ENCODE data around the gene MCHR1. TPM values are rescaled to one million over a fixed set of nuclear protein-coding genes. Genes with fewer than 3 reads are reported as not detected.

Gene MCHR1, protein sequence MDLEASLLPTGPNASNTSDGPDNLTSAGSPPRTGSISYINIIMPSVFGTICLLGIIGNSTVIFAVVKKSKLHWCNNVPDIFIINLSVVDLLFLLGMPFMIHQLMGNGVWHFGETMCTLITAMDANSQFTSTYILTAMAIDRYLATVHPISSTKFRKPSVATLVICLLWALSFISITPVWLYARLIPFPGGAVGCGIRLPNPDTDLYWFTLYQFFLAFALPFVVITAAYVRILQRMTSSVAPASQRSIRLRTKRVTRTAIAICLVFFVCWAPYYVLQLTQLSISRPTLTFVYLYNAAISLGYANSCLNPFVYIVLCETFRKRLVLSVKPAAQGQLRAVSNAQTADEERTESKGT
- total RNA-seq: 0.43 TPM
- long read RNA-seq: 0 reads

DNA sequence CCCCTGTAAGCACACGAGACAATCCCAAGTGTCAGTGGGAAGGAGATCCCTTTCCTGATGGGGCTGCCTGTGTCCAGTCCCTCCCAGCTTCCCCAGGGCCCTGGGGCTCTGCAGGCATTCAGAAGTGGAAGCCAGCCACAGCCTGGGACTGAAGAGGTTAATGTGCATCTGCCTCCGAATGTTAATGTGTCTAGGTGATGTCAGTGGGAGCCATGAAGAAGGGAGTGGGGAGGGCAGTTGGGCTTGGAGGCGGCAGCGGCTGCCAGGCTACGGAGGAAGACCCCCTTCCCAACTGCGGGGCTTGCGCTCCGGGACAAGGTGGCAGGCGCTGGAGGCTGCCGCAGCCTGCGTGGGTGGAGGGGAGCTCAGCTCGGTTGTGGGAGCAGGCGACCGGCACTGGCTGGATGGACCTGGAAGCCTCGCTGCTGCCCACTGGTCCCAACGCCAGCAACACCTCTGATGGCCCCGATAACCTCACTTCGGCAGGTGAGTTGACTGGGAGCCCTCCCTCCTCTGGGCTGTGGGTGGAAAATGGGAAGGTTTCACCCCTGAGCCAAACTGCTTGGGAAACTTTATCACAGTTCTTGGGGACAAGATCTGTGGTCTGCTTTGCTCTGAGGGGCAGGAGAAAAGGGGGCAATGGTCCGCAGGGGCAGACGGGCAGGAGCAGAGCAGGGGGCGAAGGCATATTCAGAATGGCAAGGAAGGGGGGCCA is at the start of gene MCHR1:
Gene MCHR1, plus strand, starts transcription at position 236 of the 715 bp plus-strand sequence. Its CDS starts 169 bp downstream, at position 405.
- no peak for DNase-seq (ENCODE audit: low spot score)
- intact Hi-C loops (cut with DNase I): no loop called here

DNA sequence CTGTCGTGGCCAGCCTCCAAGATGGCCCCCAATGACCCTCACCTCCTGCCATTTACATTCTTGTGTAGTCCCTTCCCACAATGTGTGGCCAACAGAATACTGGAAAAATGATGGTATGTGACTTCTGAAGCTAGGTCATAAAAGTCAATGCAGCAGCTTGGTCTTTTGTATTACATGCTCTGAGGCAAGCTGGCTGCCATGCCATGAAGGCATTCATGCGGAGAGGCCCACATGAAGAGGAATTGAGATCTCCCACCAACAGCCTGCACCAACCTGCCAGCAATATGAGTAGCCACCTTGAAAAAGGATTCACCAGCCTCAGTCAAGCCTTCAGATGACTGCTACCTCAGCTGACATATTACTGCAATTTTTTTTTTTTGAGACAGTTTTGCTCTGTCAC is 47.4 kb upstream of the MCHR1 start:
- intact Hi-C loops (cut with DNase I): loop anchor here (10.0 kb wide), 2 partner anchors 137 to 257 kb away; partner anchors contain the start of gene SGSM3
- DNase-seq (ENCODE audit: low spot score): no peak

DNA sequence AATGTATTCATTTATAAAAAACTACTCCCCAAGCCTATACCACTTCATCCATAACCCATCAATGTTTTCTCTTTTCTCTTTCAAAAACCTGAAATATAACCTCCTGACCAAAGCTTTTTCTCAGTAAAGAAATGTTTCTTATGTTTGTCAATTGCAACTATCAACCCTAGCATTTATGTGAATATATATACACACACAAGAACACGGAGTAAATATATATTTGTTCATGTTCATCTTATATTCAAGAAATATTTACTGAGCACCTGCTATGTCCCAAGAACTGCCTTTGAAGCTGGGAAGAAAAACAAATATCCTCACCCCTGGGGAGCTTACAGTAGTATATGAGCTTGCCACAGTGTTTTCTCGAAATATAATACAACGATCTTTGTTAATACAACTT is 46.2 kb upstream of the MCHR1 start:
- intact Hi-C loops (cut with DNase I): loop anchor here (10.0 kb wide), 2 partner anchors 138 to 258 kb away; partner anchors contain the start of gene SGSM3
- DNase-seq (ENCODE audit: low spot score): no peak

DNA sequence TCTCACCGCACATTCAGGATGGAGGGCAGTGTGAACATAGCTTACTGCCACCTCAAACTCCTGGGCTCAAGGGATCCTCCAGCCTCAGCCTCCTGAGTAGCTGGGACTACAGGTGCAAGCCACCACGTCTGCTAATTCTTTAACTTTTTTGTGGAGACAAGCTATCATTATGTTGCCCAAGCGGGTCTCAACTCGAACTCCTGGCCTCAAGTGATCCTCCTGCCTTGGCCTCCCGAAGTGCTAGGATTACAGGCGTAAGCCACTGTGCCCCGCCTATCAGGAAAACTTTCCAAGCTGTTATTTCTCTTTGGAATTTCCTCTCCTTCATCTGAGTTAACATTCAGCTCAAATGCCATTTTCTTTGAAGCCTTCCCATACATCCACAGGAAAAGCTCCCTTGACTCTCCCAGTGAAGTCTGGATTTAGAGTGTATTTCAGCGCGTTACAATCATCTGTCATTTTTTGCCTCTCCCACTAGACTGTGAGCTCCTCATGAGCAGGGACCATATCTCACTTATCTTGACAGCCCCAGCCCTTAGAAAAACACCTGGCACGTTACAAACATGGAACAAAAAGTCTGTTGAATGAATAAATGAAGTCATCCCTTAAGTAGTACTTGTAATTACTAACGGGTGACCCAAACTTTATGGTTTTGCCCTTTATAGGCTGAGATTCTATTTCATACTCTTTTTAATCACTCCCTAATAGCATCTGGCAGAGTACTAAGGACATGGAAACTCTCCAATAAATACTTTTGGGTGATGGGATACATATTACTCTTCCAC is 45.0 kb upstream of the MCHR1 start:
- no peak for DNase-seq (ENCODE audit: low spot score)
- intact Hi-C loops (cut with DNase I): loop anchor here (10.0 kb wide), 2 partner anchors 140 to 260 kb away; partner anchors contain the start of gene SGSM3

DNA sequence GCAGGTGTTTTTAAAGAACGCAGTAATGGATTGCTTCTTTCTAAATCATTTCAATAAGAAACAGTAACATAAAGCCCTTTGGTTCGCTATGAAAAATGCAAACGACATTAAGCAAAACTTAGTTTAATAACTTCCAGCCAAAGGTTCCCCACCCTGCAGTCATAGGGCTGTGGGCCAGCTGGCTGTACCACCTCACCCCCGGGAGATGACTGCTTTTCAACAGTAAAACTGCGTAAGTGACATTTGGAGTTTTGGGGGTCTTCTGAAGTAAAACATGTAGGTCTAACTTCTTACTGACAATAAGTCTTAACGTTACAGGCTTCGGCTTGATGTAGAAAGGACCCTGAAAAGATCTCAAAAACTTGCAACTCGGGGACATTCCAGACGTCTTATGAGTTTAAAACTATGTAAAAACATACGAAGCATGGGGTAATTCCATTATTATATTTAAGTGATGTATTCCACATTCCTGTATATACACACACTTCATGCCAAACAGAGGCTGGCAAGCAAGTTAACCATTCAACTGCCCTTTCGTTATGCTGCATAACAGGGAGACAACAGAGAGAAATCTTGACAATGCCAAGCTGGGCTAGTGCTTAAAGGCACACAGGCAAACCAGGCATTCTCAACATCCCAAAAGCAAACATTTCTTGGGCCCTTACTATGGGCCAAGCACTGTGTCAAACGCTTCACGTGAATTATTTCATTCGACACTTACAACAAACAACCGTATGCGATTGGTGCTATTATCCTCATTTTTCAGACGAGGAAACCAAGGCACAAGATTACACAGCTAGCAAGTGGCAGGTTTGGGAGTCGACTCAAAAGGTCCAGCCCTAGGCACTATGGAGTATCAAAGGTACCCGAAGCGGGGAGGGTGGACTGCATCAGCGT is 44.0 kb upstream of the MCHR1 start:
- intact Hi-C loops (cut with DNase I): loop anchor here (5.0 to 10.0 kb wide), 3 partner anchors 108 to 260 kb away; partner anchors contain the start of gene SGSM3
- no peak for DNase-seq (ENCODE audit: low spot score)

DNA sequence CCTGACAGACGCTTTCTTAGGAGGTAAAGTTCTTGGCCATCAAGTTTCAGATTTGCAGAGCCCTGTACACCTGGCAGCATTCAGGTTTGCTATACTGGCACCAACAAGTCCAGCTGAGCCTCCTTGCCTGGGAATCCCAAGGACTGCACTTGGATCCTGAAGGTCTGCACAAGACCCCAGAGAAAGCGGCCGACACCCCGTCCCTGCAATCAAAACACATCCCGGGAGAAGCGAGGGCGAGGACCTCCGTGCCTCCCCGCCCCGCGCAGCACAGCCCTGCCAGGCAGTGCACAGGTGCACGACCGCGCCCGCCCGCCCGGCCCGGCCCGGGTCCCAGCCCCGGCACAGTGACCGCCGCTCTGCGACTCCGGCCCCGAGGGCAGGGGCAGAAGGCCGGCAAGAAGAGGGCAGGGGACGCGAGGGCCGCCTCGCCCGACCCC is 43.3 kb upstream of the MCHR1 start:
- intact Hi-C loops (cut with DNase I): loop anchor here (5.0 to 10.0 kb wide), 3 partner anchors 109 to 261 kb away; partner anchors contain the start of gene SGSM3

DNA sequence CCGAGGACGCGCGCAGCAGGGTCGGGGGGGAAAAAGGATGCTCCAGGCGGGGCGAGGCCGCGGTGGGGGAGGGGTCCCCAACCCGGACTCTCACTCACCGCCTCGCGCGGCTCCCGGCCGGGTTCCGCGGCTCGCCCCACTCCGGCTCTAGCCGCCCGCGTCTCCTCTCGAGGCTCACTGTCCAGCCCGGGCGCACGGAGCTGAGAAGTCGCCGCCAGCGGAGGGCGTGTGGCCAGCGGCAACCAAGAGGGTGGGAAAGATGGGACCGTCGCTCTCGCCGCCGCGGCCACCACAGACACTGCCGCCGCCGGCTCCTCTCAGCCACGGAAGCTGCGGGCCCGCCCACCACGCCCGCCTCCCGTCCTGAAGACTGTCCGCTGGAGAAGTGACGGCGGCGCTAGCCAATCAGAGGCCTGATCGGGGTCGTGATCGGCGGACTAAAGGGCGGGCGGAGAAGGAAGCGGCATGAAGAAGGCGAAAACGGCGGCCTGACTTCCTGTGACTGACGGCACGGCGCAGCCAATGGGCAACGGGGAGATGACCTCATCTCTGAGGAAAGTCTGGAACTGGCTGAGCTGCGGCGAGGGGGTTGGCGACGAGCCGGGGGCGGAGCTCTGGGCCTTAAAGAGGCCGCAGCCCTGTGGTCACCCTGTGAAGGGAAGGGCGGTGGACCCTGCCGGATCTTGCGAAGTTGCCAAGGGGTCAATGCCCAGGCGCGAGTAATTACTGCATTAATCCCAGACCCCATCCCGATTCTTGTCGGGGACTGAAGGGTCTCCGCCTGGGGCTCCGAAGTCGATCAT is 42.7 kb upstream of the MCHR1 start, which contains the start of gene MRTFA:
Gene MRTFA, minus strand, starts transcription at position 340 of the 803 bp plus-strand sequence.
- intact Hi-C loops (cut with DNase I): loop anchor here (5.0 to 10.0 kb wide), 3 partner anchors 109 to 262 kb away; partner anchors contain the start of gene SGSM3
- peak; percentile 100 for DNase-seq (ENCODE audit: low spot score)

More for the DNA sequence above, 43.3 kb upstream of the MCHR1 start:
- no peak for DNase-seq (ENCODE audit: low spot score)

DNA sequence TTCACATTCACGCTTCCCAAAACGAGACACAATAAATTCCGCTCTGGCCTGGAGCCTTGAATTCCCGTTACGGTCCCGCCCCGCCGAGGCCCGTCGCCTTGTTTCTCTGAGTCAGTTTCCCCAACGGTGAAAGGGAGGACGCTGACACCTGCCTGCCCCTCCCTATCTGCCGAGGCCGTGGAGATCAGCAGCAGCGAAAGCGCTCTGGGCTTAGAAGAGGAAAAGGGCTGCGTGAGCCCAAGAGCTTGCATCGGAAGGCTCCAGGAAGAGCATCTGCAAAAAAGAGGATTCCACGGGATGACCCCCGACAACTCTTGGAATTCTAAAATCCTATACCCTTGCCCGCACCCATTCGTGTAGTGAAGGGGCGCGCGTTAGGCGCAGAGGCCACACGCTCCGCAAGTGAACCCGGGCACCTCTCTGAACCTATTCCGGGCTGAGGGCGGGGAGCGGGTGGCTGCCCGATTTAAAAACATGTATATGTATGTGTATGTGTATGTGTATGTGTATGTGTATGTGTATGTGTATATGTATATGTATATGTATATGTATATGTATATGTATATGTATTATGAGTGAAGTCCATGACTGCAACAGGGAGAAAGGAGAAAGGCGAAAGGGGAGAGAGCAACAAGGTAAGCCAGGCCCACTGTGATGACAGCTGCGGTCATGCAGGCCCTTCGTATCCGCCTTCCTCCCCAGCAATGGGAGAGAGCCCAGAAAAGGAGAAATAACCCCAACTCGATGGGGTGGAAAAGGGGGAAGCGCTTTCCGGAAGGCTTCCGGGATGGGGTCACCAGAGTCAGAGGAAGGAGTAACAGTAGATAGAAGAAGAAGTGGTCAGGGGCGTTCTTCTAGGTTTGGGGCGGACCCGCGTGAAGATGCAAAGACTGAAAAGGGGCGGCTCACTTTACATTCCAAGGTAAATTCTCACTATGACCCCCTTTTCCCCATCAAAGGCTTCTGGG is 41.8 kb upstream of the MCHR1 start:
- intact Hi-C loops (cut with DNase I): loop anchor here (5.0 to 10.0 kb wide), 3 partner anchors 110 to 263 kb away; partner anchors contain the start of gene SGSM3

DNA sequence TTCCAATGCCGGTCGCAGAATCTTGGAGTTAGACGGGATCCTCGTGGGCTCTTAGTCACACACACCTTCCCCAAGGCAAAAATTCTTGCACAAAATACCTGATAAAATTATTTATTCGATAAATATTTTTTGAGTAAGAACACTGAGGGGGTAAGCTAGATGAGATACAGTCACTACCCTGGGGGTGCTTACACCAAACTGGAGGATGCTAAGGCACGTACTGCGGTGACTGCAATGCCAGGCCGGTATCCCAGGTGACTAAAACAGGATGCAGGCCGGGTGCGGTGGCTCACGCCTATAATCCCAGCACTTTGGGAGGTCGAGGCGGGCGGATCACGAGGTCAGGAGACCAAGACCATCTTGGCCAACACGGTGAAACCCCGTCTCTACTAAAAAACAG is 41.0 kb upstream of the MCHR1 start:
- no peak for DNase-seq (ENCODE audit: low spot score)
- intact Hi-C loops (cut with DNase I): loop anchor here (5.0 to 10.0 kb wide), 3 partner anchors 111 to 263 kb away; partner anchors contain the start of gene SGSM3

More for the DNA sequence above, 41.8 kb upstream of the MCHR1 start:
- DNase-seq (ENCODE audit: low spot score): peak; percentile 84

DNA sequence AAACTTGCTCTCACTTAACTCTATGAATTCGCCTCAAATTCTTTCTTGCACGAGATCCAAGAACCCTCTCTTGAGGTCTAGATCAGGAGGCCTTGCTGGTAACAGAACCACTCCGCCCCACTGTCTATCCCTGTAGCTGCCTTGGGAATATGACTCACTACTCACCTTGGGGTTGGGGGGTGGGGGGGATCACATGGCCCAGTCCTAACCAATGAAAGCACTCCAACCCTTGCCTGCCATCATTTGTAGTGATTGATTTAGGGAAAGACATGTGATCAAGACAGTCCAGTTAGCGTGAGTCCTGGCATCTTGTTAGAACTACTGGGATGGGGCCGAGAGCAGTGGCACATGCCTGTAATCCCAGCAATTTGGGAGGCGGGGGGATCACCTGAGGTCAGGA is 38.0 kb upstream of the MCHR1 start:
- intact Hi-C loops (cut with DNase I): loop anchor here (10.0 kb wide), 1 partner anchor 596 kb away; no protein-coding TSS in a partner anchor
- DNase-seq (ENCODE audit: low spot score): no peak

DNA sequence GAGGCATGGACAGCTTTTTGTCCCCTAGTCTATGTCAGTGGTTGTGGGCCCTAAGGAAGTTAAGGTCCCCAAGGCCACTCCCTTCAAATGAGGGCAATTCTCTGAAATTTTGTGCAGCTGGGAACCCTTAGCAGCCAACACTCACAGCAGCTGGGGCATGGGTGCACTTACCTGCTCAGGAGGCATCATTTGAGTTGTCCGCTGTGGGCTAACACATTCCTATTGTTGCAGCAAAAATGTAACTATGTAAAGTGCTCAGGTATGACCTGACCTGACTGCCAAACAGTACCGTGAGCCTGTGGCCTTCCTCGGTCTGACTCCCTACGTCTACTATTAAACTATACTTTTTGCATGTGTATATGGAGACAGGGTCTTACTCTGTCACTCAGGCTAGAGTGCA is 37.0 kb upstream of the MCHR1 start:
- DNase-seq (ENCODE audit: low spot score): no peak
- intact Hi-C loops (cut with DNase I): loop anchor here (10.0 kb wide), 1 partner anchor 598 kb away; no protein-coding TSS in a partner anchor

DNA sequence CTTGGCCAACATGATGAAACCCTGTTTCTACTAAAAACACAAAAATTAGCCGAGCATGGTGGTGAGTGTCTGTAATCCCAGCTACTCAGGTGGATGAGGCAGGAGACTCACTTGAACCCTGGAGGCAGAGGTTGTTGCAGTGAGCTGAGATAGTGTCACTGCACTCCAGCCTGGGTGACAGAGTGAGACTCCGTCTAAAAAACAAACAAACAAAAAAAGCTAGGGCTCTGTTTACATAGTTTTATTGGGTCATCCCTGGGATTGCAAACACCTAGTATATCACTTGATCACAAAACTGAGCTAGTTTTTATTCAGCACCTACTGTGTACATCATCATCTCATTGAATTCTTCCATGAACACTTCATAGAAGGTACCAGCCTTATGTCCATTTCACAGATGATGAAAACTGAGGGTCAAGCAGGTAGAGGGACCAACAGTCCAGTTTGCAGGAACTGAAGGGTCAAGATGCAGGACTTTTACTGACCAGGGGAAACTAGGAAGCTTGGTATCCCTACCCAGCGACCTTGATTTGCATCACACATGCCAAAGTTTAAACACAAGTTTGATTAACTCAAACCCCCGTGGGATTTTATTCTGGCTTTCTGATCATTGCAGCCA is 33.6 kb upstream of the MCHR1 start:
- no peak for DNase-seq (ENCODE audit: low spot score)
- intact Hi-C loops (cut with DNase I): loop anchor here (1.0 to 10.0 kb wide), 3 partner anchors 93 to 601 kb away; no protein-coding TSS in a partner anchor

DNA sequence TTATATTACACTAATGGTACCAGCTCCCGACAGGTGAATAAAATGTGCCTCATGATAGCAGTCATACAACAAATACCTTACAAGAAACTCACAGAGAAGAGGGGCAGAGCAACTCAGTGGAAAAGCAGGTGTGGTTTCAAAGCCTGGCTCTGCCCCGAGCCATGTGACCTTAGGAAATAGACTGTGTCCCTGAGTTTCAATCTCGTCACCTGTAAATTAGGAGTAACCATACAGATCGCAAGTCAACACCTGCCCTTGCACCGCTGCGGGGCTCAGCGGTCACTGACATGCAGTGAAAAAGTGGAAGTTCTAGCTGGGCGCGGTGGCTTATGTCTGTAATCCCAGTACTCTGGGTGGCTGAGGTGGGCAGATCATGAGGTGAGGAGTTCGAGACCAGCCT is 30.9 kb upstream of the MCHR1 start:
- intact Hi-C loops (cut with DNase I): loop anchor here (5.0 to 10.0 kb wide), 2 partner anchors 96 to 604 kb away; no protein-coding TSS in a partner anchor
- DNase-seq (ENCODE audit: low spot score): no peak

DNA sequence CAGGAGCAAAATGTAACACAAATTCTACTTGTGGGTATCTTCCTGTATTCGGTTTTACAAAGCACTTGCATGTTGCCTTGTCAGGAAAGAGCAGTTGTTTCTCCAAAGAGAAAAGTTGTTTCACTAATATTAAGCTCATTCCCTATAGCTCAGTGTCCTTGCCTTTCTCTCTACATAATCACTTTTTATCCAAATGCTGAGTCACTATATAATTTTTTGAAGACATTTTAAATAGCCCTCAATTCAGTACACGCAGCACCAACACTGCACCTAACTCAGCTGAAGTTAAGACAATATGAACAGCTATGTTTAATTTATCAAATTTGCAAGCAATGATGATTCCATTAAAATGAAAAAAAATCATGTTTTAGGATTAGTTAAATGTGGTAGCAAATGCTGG is 28.2 kb upstream of the MCHR1 start:
- DNase-seq (ENCODE audit: low spot score): no peak
- intact Hi-C loops (cut with DNase I): no loop called here

Data from cardiac septum (tissue), 1 donor.